ENCODE measurements around the gene CCDC192. TPM values are rescaled to one million over a fixed set of nuclear protein-coding genes. Genes with fewer than 3 reads are reported as not detected.

Gene CCDC192
- total RNA-seq, 3 donors from 2014 or later: 1.3 TPM; not detected in 2

DNA sequence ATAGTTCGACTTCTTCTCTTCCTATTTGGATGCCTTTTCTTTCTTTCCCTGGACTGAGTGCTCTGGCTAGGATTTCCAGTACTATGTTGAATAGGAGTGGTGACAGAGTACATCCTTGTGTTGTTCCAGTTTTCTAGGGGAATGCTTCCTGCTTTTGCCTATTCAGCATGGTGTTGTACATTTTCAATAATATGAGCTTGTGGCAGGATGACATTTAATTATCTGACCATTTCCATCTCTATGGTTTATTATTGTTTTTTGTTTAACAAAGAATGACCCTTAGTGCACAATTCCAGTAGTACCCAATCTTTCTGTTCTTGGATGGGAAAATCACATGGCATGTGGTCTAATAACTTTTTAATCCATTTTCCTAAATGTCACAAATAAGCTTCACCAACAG, 244.8 kb downstream of the CCDC192 start:
- H3K4me3 ChIP-seq: no peak overlapping the region
- no peaks in the 10 kb centered on the region for H3K4me1 ChIP-seq
- H3K36me3 ChIP-seq: no peaks in the 10 kb centered on the region
- H3K9me3 ChIP-seq: no peaks in the 10 kb centered on the region
- no peak overlapping the region for H3K27ac ChIP-seq
- TF ChIP-seq POLR2A (IDR thresholded peaks at IDR 0.05): no peak
- TF ChIP-seq POLR2AphosphoS5 (IDR thresholded peaks at IDR 0.05): no peak
- TF ChIP-seq, protein P1, sequence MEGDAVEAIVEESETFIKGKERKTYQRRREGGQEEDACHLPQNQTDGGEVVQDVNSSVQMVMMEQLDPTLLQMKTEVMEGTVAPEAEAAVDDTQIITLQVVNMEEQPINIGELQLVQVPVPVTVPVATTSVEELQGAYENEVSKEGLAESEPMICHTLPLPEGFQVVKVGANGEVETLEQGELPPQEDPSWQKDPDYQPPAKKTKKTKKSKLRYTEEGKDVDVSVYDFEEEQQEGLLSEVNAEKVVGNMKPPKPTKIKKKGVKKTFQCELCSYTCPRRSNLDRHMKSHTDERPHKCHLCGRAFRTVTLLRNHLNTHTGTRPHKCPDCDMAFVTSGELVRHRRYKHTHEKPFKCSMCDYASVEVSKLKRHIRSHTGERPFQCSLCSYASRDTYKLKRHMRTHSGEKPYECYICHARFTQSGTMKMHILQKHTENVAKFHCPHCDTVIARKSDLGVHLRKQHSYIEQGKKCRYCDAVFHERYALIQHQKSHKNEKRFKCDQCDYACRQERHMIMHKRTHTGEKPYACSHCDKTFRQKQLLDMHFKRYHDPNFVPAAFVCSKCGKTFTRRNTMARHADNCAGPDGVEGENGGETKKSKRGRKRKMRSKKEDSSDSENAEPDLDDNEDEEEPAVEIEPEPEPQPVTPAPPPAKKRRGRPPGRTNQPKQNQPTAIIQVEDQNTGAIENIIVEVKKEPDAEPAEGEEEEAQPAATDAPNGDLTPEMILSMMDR (IDR thresholded peaks at IDR 0.05): no peak
- intact Hi-C loops (cut with DNase I; ENCODE audit: low total_unique reads): no loop called here
- no peak for DNase-seq (ENCODE audit: low spot score in 2 of 2)
- no peaks in the 10 kb centered on the region for H3K27me3 ChIP-seq

DNA sequence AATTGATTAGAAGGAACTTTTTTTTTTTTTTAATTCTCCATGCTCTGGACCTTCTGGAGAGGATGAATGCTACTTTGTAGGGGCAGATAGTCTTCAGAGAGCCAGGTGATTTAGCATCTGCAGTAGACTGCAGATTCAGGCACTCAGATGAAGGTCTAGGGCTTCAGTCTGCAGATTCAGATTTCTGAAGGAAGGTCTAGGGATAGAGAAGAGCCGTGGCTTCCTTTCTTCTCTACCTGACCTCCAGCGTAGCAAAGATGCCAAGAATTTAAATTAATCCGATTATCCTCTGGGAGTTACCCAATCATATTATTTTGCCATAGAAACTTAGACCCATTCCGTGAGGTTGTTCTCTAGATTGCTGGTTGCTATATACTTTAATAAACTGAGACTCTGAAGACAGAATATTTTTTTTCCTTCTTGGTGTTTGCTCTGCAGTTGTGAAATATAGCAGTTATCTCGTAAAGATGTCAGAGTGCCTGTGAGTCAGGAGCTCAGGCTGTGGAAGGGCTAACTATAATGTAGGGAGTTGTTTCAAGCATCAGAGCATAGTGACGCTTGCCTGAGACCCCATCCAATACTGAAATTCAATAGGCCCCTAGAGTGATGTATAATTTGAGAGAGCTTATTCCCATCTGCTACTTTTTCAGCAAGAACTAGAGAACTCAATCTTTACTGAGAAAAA, 247.7 kb downstream of the CCDC192 start:
- intact Hi-C loops (cut with DNase I; ENCODE audit: low total_unique reads): no loop called here
- no peaks in the 10 kb centered on the region for H3K9me3 ChIP-seq
- H3K27ac ChIP-seq: no peak overlapping the region
- no peak overlapping the region for H3K4me3 ChIP-seq
- no peaks in the 10 kb centered on the region for H3K27me3 ChIP-seq
- DNase-seq (ENCODE audit: low spot score in 2 of 2): no peak
- no peaks in the 10 kb centered on the region for H3K36me3 ChIP-seq
- H3K4me1 ChIP-seq: no peaks in the 10 kb centered on the region
- TF ChIP-seq, protein P1 (IDR thresholded peaks at IDR 0.05): no peak
- TF ChIP-seq POLR2AphosphoS5 (IDR thresholded peaks at IDR 0.05) (no peak), POLR2A (IDR thresholded peaks at IDR 0.05) (no peak)

DNA sequence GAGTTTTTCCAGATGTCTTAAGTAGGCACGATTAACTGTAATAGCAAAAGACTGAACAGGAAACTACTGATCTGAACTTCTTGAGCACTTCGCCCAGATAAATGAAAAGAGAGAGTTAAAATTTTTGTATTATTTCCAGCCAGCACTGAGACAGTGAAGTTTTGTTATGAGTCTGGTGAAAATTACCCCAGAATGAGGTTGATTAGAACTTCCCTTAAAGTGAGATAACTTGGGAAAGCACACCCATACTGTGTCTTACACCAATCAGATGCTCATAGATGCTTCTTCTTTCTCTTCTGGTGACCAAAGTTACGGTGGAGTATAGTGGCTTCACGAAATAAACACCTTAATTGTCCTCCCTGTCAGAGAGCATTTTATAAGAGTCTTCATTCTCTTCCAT, 248.6 kb downstream of the CCDC192 start:
- Histone ChIP-seq H3K4me3 (no peak overlapping the region), H3K27ac (no peak overlapping the region), H3K9me3 (no peaks in the 10 kb centered on the region), H3K27me3 (no peaks in the 10 kb centered on the region), H3K4me1 (no peaks in the 10 kb centered on the region), H3K36me3 (no peaks in the 10 kb centered on the region)
- TF ChIP-seq, protein P1 (IDR thresholded peaks at IDR 0.05): no peak
- no peak for TF ChIP-seq POLR2AphosphoS5 (IDR thresholded peaks at IDR 0.05)
- no peak for TF ChIP-seq POLR2A (IDR thresholded peaks at IDR 0.05)
- intact Hi-C loops (cut with DNase I; ENCODE audit: low total_unique reads): no loop called here
- no peak for DNase-seq (ENCODE audit: low spot score in 2 of 2)

DNA sequence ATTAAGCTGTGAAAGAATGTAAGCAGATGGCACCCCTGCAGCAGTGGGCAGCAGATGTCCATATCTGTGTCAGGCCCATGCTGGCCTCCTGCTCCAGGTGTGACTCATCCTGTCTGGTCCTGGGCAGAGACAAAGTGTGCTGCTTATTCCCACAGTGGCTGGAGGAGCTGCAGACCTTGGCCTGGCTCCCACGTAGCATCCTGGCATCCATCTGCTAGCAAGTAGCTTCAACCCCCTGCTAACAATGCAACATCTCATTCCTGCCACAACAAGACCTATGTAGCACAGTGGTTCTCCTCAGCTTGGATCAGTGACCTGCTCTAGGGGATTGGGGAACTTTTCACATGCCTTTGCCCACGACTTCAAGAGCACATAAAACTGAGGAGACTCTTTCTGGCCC, 254.0 kb downstream of the CCDC192 start:
- H3K36me3 ChIP-seq: no peaks in the 10 kb centered on the region
- H3K4me3 ChIP-seq: no peak overlapping the region
- H3K27me3 ChIP-seq: no peaks in the 10 kb centered on the region
- H3K27ac ChIP-seq: peak overlapping the region; percentile 25 to 54
- DNase-seq (ENCODE audit: low spot score in 2 of 2): peak; percentile 63 to 75
- no peak for TF ChIP-seq POLR2AphosphoS5 (IDR thresholded peaks at IDR 0.05)
- TF ChIP-seq, protein P1 (IDR thresholded peaks at IDR 0.05): no peak
- TF ChIP-seq POLR2A (IDR thresholded peaks at IDR 0.05): no peak
- peaks cover 0 to 20% of the 10 kb centered on the region in 2 donors for H3K4me1 ChIP-seq
- intact Hi-C loops (cut with DNase I; ENCODE audit: low total_unique reads): no loop called here
- H3K9me3 ChIP-seq: no peaks in the 10 kb centered on the region

- Histone ChIP-seq H3K4me3 (no peak overlapping the region), H3K27me3 (no peaks in the 10 kb centered on the region), H3K9me3 (no peaks in the 10 kb centered on the region), H3K27ac (peak overlapping the region; percentile 54 to 68), H3K4me1 (peaks cover 0 to 20% of the 10 kb centered on the region in 2 donors), H3K36me3 (no peaks in the 10 kb centered on the region)
- DNase-seq (ENCODE audit: low spot score in 2 of 2): no peak
- intact Hi-C loops (cut with DNase I; ENCODE audit: low total_unique reads): no loop called here
- TF ChIP-seq POLR2A (IDR thresholded peaks at IDR 0.05) (no peak), POLR2AphosphoS5 (IDR thresholded peaks at IDR 0.05) (no peak)
- TF ChIP-seq, protein P1 (IDR thresholded peaks at IDR 0.05): no peak
These were observed 254.6 kb downstream of the CCDC192 start for GRCh38 chr5:127957701-127958239.
